ENCODE measurements around the gene GDF15. TPM values are rescaled to one million over a fixed set of nuclear protein-coding genes. Genes with fewer than 3 reads are reported as not detected.
A peak's percentile ranks its signal among the peaks of the same experiment; 100 is the strongest.

Gene GDF15
- total and polyA plus RNA-seq, 2 experiments from 2014 or later, result 12.6 to 19.8 TPM

- H3K4me3 Mint-ChIP-seq, result no peak overlapping the region; the same call in 2 of the 3 replicates
- no peak overlapping the region for H2AFZ ChIP-seq
- DNase-seq (ENCODE audit: low spot score), result peak; percentile 26
- H3K36me3 ChIP-seq (ENCODE audit: insufficient read depth), result no peaks in the 10 kb centered on the region
- no peaks in the 10 kb centered on the region for H3K9me2 ChIP-seq (ENCODE audit: insufficient read depth)
- no peaks in the 10 kb centered on the region; the same call in 1 of the 2 replicates for H3F3A ChIP-seq (replicated peaks; ENCODE audit: low read depth)
- no peak overlapping the region for H3K4me2 ChIP-seq
- H3K27ac Mint-ChIP-seq, result no peak overlapping the region
- H3K27me3 Mint-ChIP-seq (ENCODE audit: insufficient read depth, low read depth, poor library complexity), result peaks cover 21% of the 10 kb centered on the region
- H3K9me3 Mint-ChIP-seq, result no peaks in the 10 kb centered on the region
- peaks cover 26% of the 10 kb centered on the region for H3K4me1 Mint-ChIP-seq
- TF ChIP-seq ZNF114 (CRISPR knock-in tag; IDR thresholded peaks at IDR 0.05) (no peak), CTCF (conservative IDR thresholded peaks at IDR 0.05; ENCODE audit: low read depth in 2 of 2) (peak; percentile 9 to 24; a peak in 1 of 4 replicates)
- no peak overlapping the region for H3K27ac ChIP-seq (ENCODE audit: low read depth)
- no peak overlapping the region for H3K4me3 ChIP-seq
- peaks cover 25% of the 10 kb centered on the region; the same call in 1 of the 2 replicates for H3K4me1 ChIP-seq (ENCODE audit: insufficient read depth)
- no peak for ATAC-seq
- no peaks in the 10 kb centered on the region for H3K36me3 Mint-ChIP-seq (ENCODE audit: low read depth)
- peaks cover 6% of the 10 kb centered on the region; the same call in 1 of the 2 replicates for H4K20me1 ChIP-seq (replicated peaks; ENCODE audit: insufficient read depth)
- H3K79me2 ChIP-seq (replicated peaks; ENCODE audit: insufficient read depth), result no peaks in the 10 kb centered on the region
- peaks cover 9% of the 10 kb centered on the region for H3K27me3 ChIP-seq (ENCODE audit: insufficient read depth)
Observed at GRCh38 chr19:18425515-18426415, 39.8 kb downstream of the GDF15 start.

GRCh38 chr19:18426416-18426767 is 40.4 kb downstream of the GDF15 start:
- H3F3A ChIP-seq (replicated peaks; ENCODE audit: low read depth), result no peaks in the 10 kb centered on the region; the same call in 1 of the 2 replicates
- H3K4me1 Mint-ChIP-seq, result peaks cover 26% of the 10 kb centered on the region
- no peak overlapping the region for H3K4me3 Mint-ChIP-seq
- ATAC-seq, result no peak
- TF ChIP-seq ETS1 (IDR thresholded peaks at IDR 0.05), result no peak
- TF ChIP-seq REST (IDR thresholded peaks at IDR 0.05; ENCODE audit: unreplicated experiment), result no peak
- no peak for TF ChIP-seq POLR2AphosphoS5 (IDR thresholded peaks at IDR 0.05; ENCODE audit: low read depth)
- TF ChIP-seq CTCF (conservative IDR thresholded peaks at IDR 0.05; ENCODE audit: low read depth in 2 of 2), result no peak
- TF ChIP-seq ZNF114 (CRISPR knock-in tag; IDR thresholded peaks at IDR 0.05), result no peak
- H3K4me3 ChIP-seq, result no peak overlapping the region
- peaks cover 6% of the 10 kb centered on the region; the same call in 1 of the 2 replicates for H4K20me1 ChIP-seq (replicated peaks; ENCODE audit: insufficient read depth)
- no peak overlapping the region for H3K4me2 ChIP-seq
- H2AFZ ChIP-seq, result no peak overlapping the region
- H3K4me1 ChIP-seq (ENCODE audit: insufficient read depth), result peaks cover 30% of the 10 kb centered on the region; the same call in 1 of the 2 replicates
- no peaks in the 10 kb centered on the region for H3K36me3 ChIP-seq (ENCODE audit: insufficient read depth)
- DNase-seq (ENCODE audit: low spot score), result no peak
- peaks cover 3% of the 10 kb centered on the region; the same call in 1 of the 2 replicates for H3K27me3 ChIP-seq (ENCODE audit: insufficient read depth)
- no peak overlapping the region for H3K27ac ChIP-seq (ENCODE audit: low read depth)
- no peaks in the 10 kb centered on the region for H3K9me2 ChIP-seq (ENCODE audit: insufficient read depth)
- H3K79me2 ChIP-seq (replicated peaks; ENCODE audit: insufficient read depth), result no peaks in the 10 kb centered on the region
- peaks cover 18% of the 10 kb centered on the region for H3K27me3 Mint-ChIP-seq (ENCODE audit: insufficient read depth, low read depth, poor library complexity)
- H3K9me3 Mint-ChIP-seq, result no peaks in the 10 kb centered on the region
- no peak overlapping the region for H3K27ac Mint-ChIP-seq
- H3K36me3 Mint-ChIP-seq (ENCODE audit: low read depth), result no peaks in the 10 kb centered on the region

All from GM23338 (cell line).